BE2C (cell line): ENCODE data around the gene RALGPS1.

ENCODE experiments used
- DNase-seq: peaks from one replicate; pipeline ENCODE4 v3.0.0-alpha.2; 2020
- H3K27me3 ChIP-seq: fragments of 250-450 bp; sonication (Bioruptor Pico); 2 replicates; pipeline ENCODE4 v1.5.1; 2020; ENCODE audit warnings: mild to moderate bottlenecking
- H3K36me3 ChIP-seq: fragments of 250-450 bp; sonication (Bioruptor Pico); 2 replicates; pipeline ENCODE4 v1.5.1; 2020; ENCODE audit warnings: mild to moderate bottlenecking
- H3K4me1 ChIP-seq: fragments of 250-450 bp; sonication (Bioruptor Pico); 2 replicates; pipeline ENCODE4 v1.5.1; 2020
- H3K4me3 ChIP-seq: 2 replicates; pipeline ENCODE4 v1.5.1; 2011; ENCODE audit warnings: low read depth, low read length
- H3K9me3 ChIP-seq: fragments of 250-450 bp; sonication (Bioruptor Pico); 2 replicates; pipeline ENCODE4 v1.5.1; 2020
- TF ChIP-seq, protein P1 (sequence below): IDR thresholded peaks from 2 replicates; pipeline ENCODE4 v1.5.1; 2012; ENCODE audit warnings: mild to moderate bottlenecking, low read depth, low read length

The RALGPS1 gene

GRCh38 chr9:126883636-126884035 is 30.9 kb upstream of the RALGPS1 start:
- Histone ChIP-seq H3K36me3 (peaks cover 14% of the 10 kb centered on the region), H3K4me1 (no peaks in the 10 kb centered on the region), H3K9me3 (no peaks in the 10 kb centered on the region), H3K4me3 (no peak overlapping the region), H3K27me3 (no peaks in the 10 kb centered on the region)
- TF ChIP-seq, protein P1, sequence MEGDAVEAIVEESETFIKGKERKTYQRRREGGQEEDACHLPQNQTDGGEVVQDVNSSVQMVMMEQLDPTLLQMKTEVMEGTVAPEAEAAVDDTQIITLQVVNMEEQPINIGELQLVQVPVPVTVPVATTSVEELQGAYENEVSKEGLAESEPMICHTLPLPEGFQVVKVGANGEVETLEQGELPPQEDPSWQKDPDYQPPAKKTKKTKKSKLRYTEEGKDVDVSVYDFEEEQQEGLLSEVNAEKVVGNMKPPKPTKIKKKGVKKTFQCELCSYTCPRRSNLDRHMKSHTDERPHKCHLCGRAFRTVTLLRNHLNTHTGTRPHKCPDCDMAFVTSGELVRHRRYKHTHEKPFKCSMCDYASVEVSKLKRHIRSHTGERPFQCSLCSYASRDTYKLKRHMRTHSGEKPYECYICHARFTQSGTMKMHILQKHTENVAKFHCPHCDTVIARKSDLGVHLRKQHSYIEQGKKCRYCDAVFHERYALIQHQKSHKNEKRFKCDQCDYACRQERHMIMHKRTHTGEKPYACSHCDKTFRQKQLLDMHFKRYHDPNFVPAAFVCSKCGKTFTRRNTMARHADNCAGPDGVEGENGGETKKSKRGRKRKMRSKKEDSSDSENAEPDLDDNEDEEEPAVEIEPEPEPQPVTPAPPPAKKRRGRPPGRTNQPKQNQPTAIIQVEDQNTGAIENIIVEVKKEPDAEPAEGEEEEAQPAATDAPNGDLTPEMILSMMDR = no peak
- DNase-seq = no peak

DNA sequence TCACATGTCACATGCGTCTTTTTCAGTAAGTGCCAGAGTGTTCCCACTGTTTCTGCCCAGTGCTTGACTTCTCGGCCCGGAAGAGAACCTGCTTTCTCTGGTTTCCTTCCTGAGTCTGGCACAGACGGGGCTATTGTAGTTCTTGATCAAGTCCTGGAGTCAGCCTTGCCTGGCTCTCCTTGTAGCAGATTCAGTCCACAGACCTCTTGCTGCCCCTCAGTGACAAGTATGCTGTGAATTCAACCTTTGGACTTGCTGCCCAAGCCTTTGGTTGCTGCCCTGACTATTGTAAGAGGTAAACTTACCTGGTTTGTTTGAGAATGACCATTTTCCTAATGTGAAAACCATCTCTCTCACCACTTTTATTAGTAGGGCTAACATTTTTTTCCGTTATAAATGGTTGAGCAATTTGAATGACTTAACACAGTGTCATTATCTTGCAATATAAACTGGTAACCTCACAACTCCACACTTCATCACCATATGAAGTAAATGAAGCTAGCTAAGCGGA is 29.4 kb upstream of the RALGPS1 start:
- DNase-seq = no peak
- no peaks in the 10 kb centered on the region for H3K27me3 ChIP-seq
- H3K9me3 ChIP-seq = no peaks in the 10 kb centered on the region
- H3K4me3 ChIP-seq = no peak overlapping the region
- peaks cover 4% of the 10 kb centered on the region for H3K36me3 ChIP-seq
- TF ChIP-seq, protein P1 = no peak
- H3K4me1 ChIP-seq = no peaks in the 10 kb centered on the region

GRCh38 chr9:126886034-126886822 is 28.4 kb upstream of the RALGPS1 start:
- H3K9me3 ChIP-seq = no peaks in the 10 kb centered on the region
- H3K36me3 ChIP-seq = no peaks in the 10 kb centered on the region
- TF ChIP-seq, protein P1 = no peak
- H3K27me3 ChIP-seq = no peaks in the 10 kb centered on the region
- no peak for DNase-seq
- no peaks in the 10 kb centered on the region for H3K4me1 ChIP-seq
- no peak overlapping the region for H3K4me3 ChIP-seq

DNA sequence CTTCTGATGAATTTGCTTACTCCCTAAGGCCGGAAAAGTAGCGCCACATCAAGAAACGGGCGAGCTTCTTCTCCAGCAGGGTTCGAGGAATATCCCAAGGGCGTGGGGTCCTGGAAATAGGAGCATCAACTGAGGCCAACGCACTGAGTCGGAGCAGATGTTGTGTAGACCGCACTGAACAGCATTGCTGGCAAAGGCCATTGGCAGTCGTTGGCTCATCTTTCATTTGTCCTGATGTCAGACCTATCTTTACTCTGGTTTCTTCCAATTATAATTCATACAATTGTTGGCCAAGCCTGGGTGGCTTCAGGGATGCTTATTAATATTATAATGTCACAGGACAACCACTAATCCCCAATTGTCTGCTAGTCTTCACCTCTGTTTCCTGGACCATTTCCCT is 27.7 kb upstream of the RALGPS1 start:
- TF ChIP-seq, protein P1 = no peak

DNA sequence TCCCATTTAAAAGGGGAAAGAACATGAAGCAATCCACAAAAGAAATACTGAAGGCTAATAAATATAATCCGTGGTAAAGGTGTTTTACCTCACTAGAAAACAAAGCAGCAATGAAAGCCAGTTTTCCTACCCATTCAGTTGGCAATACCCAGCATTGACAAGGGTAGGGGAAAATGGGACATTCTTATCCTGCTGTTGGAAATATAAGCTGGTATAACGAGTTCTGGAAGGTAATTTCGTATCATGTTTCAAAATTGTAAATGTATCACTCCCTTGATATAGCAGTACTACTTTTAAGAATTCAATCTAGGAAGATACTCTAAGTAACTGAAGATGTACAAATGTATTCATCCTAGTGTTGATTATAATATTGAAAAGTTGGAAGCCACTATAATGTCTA is 22.9 kb upstream of the RALGPS1 start:
- Histone ChIP-seq H3K4me1 (no peaks in the 10 kb centered on the region), H3K36me3 (no peaks in the 10 kb centered on the region), H3K27me3 (no peaks in the 10 kb centered on the region), H3K4me3 (no peak overlapping the region), H3K9me3 (no peaks in the 10 kb centered on the region)
- TF ChIP-seq, protein P1 = no peak
- no peak for DNase-seq

More for the DNA sequence above, 27.7 kb upstream of the RALGPS1 start:
- Histone ChIP-seq H3K4me3 (no peak overlapping the region), H3K36me3 (no peaks in the 10 kb centered on the region), H3K9me3 (no peaks in the 10 kb centered on the region), H3K4me1 (no peaks in the 10 kb centered on the region), H3K27me3 (no peaks in the 10 kb centered on the region)
- DNase-seq = no peak

DNA sequence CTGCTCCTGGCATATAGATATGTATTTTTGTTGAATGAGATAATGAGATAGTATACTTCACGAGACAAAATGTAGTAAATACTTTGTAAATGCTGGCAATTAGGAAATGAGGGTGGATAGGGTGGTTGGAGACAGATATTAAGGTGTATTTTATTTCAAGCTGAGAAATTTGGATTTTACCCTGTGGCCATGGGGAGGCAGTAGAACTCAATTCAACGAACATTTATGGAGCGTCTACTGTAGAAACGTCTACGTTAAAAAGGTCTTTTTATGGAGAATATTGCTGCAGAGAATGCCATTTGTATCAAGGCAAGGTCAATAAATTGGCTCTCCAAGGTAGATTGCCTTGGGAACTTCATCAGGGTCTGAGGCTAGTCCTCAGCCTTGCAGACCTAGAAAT is 21.5 kb upstream of the RALGPS1 start:
- Histone ChIP-seq H3K4me1 (no peaks in the 10 kb centered on the region), H3K9me3 (no peaks in the 10 kb centered on the region), H3K27me3 (no peaks in the 10 kb centered on the region), H3K36me3 (no peaks in the 10 kb centered on the region), H3K4me3 (no peak overlapping the region)
- DNase-seq = no peak
- TF ChIP-seq, protein P1 = peak; percentile 49
